ENCODE measurements around the gene NCBP1.

GRCh38 chr9:97659771-97660170 is 26.1 kb downstream of the NCBP1 start:
- TF ChIP-seq POLR2A (IDR thresholded peaks at IDR 0.05) (no peak), CTCF (IDR thresholded peaks at IDR 0.05) (no peak)
